NCI-H187 (cell line): Measurements from ENCODE around the gene CA9.
A peak's percentile ranks its signal among the peaks of the same experiment; 100 is the strongest.

Experiments used
- DNase-seq, 2 experiments: peaks; one replicate each; lab custom pipeline; 2025; lab: John Stamatoyannopoulos, UW

CA9 gene

GRCh38 chr9:35691757-35692301, 18.1 kb downstream of the CA9 start:
- no peak for DNase-seq

GRCh38 chr9:35695943-35696401, 22.2 kb downstream of the CA9 start:
- no peak for DNase-seq

GRCh38 chr9:35696520-35697215, 22.9 kb downstream of the CA9 start:
- peak in 1 of 2 experiments; percentile 0 for DNase-seq

- DNase-seq, result no peak
Observed at GRCh38 chr9:35697486-35697885, 23.8 kb downstream of the CA9 start.

- no peak for DNase-seq
Observed at GRCh38 chr9:35698231-35698630, 24.5 kb downstream of the CA9 start.

GRCh38 chr9:35700031-35700430, 26.3 kb downstream of the CA9 start:
- no peak for DNase-seq

GRCh38 chr9:35700942-35701341, 27.2 kb downstream of the CA9 start:
- no peak for DNase-seq

GRCh38 chr9:35702696-35703095, 29.0 kb downstream of the CA9 start:
- DNase-seq, result no peak

GRCh38 chr9:35703906-35704672, 30.4 kb downstream of the CA9 start:
- DNase-seq, result no peak

GRCh38 chr9:35705372-35705771, 31.6 kb downstream of the CA9 start:
- no peak for DNase-seq

- no peak for DNase-seq
Observed at GRCh38 chr9:35705836-35706430, 32.2 kb downstream of the CA9 start.

GRCh38 chr9:35706951-35707350, 33.2 kb downstream of the CA9 start:
- DNase-seq, result no peak

GRCh38 chr9:35708146-35708545, 34.4 kb downstream of the CA9 start:
- DNase-seq, result no peak

GRCh38 chr9:35710818-35711500, 37.2 kb downstream of the CA9 start:
- DNase-seq, result no peak

- DNase-seq, result no peak
Observed at GRCh38 chr9:35711501-35712428, 38.0 kb downstream of the CA9 start.

GRCh38 chr9:35712762-35713400, 39.2 kb downstream of the CA9 start:
- DNase-seq, result no peak

- DNase-seq, result no peak
Observed at GRCh38 chr9:35713578-35713977, 39.9 kb downstream of the CA9 start.

- DNase-seq, result no peak
Observed at GRCh38 chr9:35714123-35714522, 40.4 kb downstream of the CA9 start.

- no peak for DNase-seq
Observed at GRCh38 chr9:35714579-35715252, 41.0 kb downstream of the CA9 start.

GRCh38 chr9:35716230-35716629, 42.5 kb downstream of the CA9 start:
- DNase-seq, result no peak
